WTC11 (cell line): ENCODE results near the gene RFNG. TPM values are rescaled to one million over a fixed set of nuclear protein-coding genes. Genes with fewer than 3 reads are reported as not detected.

ENCODE experiments used
- ATAC-seq: fragments of 200-7000 bp; cut with Tn5 transposase; 2 replicates; pipeline ENCODE4 v1.10.0; 2021; ENCODE audit warnings: mild to moderate bottlenecking, moderate library complexity
- CTCF ChIA-PET: fragments of 300-600 bp; sonication (Branson Sonifier 250); formaldehyde crosslinking; loops from one replicate; lab custom pipeline; 2021; ENCODE audit warnings: antibody characterized with exemption; lab: Charles Lee
- POLR2A ChIA-PET: fragments of 350-600 bp; sonication (Branson Sonifier 250); formaldehyde crosslinking; loops from one replicate; lab custom pipeline; 2021; ENCODE audit warnings: antibody characterized with exemption; lab: Charles Lee
- DNase-seq: peaks from one replicate; pipeline ENCODE4 v3.0.0; 2021; ENCODE audit warnings: low spot score
- H3K27ac Mint-ChIP-seq: 2 replicates; pipeline ENCODE4 v1.8.0; 2021; ENCODE audit warnings: mixed read lengths
- H3K27me3 Mint-ChIP-seq: 2 replicates; pipeline ENCODE4 v1.8.0; 2021; ENCODE audit warnings: low read depth, mild to moderate bottlenecking, moderate library complexity, mixed read lengths
- H3K36me3 Mint-ChIP-seq: 2 replicates; pipeline ENCODE4 v1.8.0; 2021; ENCODE audit warnings: mixed read lengths
- H3K4me1 Mint-ChIP-seq: 2 replicates; pipeline ENCODE4 v1.8.0; 2022; ENCODE audit warnings: mixed read lengths
- H3K4me3 Mint-ChIP-seq: 2 replicates; pipeline ENCODE4 v1.8.0; 2021; ENCODE audit warnings: mild to moderate bottlenecking, moderate library complexity, mixed read lengths
- H3K9me3 Mint-ChIP-seq: 2 replicates; pipeline ENCODE4 v1.8.0; 2021; ENCODE audit warnings: mixed read lengths
- CBFB ChIP-seq: sonication (generic); formaldehyde crosslinking; IDR thresholded peaks from 2 replicates; pipeline ENCODE4 v1.8.1; 2022; ENCODE audit warnings: mild to moderate bottlenecking, low read depth, missing genetic modification reagents
- FOXK1 ChIP-seq: sonication (generic); formaldehyde crosslinking; IDR thresholded peaks from 2 replicates; pipeline ENCODE4 v1.8.0; 2022; ENCODE audit warnings: mild to moderate bottlenecking, moderate library complexity, missing genetic modification reagents
- FOXP1 ChIP-seq: sonication (generic); formaldehyde crosslinking; IDR thresholded peaks from 2 replicates; pipeline ENCODE4 v1.8.0; 2022; ENCODE audit warnings: missing genetic modification reagents, mild to moderate bottlenecking, moderate library complexity, borderline replicate concordance
- KAT7 ChIP-seq: sonication (generic); formaldehyde crosslinking; IDR thresholded peaks from 2 replicates; pipeline ENCODE4 v1.8.1; 2023; ENCODE audit warnings: missing genetic modification reagents, mild to moderate bottlenecking, borderline replicate concordance
- OVOL2 ChIP-seq: fragments of 250-450 bp; sonication (Bioruptor Pico); IDR thresholded peaks from 2 replicates; pipeline ENCODE4 v1.9.0; 2021; ENCODE audit warnings: mild to moderate bottlenecking, borderline replicate concordance
- RORB ChIP-seq: fragments of 250-450 bp; sonication (Bioruptor Pico); IDR thresholded peaks from 2 replicates; pipeline ENCODE4 v1.9.0; 2021; ENCODE audit warnings: mild to moderate bottlenecking
- ZNF396 ChIP-seq: fragments of 250-450 bp; sonication (Bioruptor Pico); IDR thresholded peaks from 2 replicates; pipeline ENCODE4 v1.8.0; 2021; ENCODE audit warnings: mild to moderate bottlenecking, moderate library complexity, borderline replicate concordance
- total RNA-seq: library from RNA; stranded (reverse); gene quantifications from 3 replicates; pipeline ENCODE4 v1.2.3, GENCODE V29; 2021
- TF ChIP-seq, protein P1 (sequence below): fragments of 250-450 bp; sonication (Bioruptor Pico); IDR thresholded peaks from 2 replicates; pipeline ENCODE4 v1.8.0; 2021; ENCODE audit warnings: mild to moderate bottlenecking
- TF ChIP-seq, protein P2 (sequence below): sonication (generic); formaldehyde crosslinking; IDR thresholded peaks from 2 replicates; pipeline ENCODE4 v1.8.0; 2022; ENCODE audit warnings: mild to moderate bottlenecking, missing genetic modification reagents
- TF ChIP-seq, protein P3 (sequence below): sonication (generic); formaldehyde crosslinking; conservative IDR thresholded peaks from 2 replicates; pipeline ENCODE4 v1.8.1; 2023; ENCODE audit warnings: mild to moderate bottlenecking, low read depth, missing genetic modification reagents, moderate library complexity
- TF ChIP-seq, protein P4 (sequence below): sonication (generic); formaldehyde crosslinking; IDR thresholded peaks from 2 replicates; pipeline ENCODE4 v1.8.0; 2022; ENCODE audit warnings: mild to moderate bottlenecking, missing genetic modification reagents
- TF ChIP-seq, protein P5 (sequence below): sonication (generic); formaldehyde crosslinking; IDR thresholded peaks from 2 replicates; pipeline ENCODE4 v1.8.0; 2023; ENCODE audit warnings: missing genetic modification reagents
- TF ChIP-seq, protein P6 (sequence below): sonication (generic); formaldehyde crosslinking; IDR thresholded peaks from 2 replicates; pipeline ENCODE4 v1.8.1; 2023; ENCODE audit warnings: mild to moderate bottlenecking, missing genetic modification reagents, moderate library complexity
- TF ChIP-seq, protein P7 (sequence below): sonication (generic); formaldehyde crosslinking; IDR thresholded peaks from 2 replicates; pipeline ENCODE4 v1.8.1; 2022; ENCODE audit warnings: low read depth, missing genetic modification reagents, borderline replicate concordance
- TF ChIP-seq, protein P8 (sequence below): sonication (generic); formaldehyde crosslinking; IDR thresholded peaks from 2 replicates; pipeline ENCODE4 v1.8.0; 2023; ENCODE audit warnings: mild to moderate bottlenecking, missing genetic modification reagents
- TF ChIP-seq, protein P9 (sequence below): sonication (generic); formaldehyde crosslinking; IDR thresholded peaks from 2 replicates; pipeline ENCODE4 v1.8.0; 2022; ENCODE audit warnings: mild to moderate bottlenecking, missing genetic modification reagents
- TF ChIP-seq, protein P10 (sequence below): sonication (generic); formaldehyde crosslinking; IDR thresholded peaks from 2 replicates; pipeline ENCODE4 v1.8.1; 2022; ENCODE audit warnings: missing genetic modification reagents, borderline replicate concordance

RFNG gene
- total RNA-seq, 1 experiment from 2014 or later = 41.6 TPM

DNA sequence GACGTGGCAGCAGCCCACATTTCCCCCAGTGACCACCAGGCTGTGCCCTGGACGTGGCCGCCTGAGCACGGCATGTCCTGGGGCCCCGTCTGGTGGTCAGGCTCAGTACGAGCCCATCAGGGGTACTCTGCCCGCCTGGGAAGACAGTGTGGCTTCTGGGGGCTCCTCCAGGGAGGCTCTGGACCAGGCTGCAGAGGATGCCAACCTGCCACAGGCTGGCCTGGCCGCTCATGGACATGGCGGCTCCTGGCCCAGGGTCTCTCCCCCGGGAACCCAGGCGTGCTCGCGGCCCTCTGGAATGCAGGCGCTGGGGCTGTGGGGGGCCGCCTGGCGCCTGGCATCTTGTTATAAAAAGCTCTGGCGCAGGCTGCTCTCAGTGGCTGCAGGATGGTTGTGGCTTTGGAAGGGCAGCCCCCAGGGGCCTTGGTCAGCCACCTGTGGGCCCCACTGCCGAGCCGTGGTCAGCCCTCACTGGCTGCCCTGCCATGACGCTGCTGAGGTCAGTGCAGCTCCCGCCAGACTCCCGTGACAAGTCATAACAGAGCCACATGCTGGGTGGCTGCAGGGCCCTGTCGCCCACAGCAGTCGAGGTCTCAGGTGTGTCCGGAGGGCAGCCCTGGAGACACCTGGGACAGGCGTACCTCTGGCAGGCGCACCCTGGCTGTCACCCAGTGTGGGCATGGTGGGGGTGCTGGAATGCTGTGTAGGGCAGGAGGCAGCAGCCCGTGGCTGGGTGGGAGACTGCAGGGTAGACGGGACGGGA lies 43.9 kb downstream of the RFNG start:
- POLR2A ChIA-PET = no interaction called here
- H3K27me3 Mint-ChIP-seq = no peaks in the 10 kb centered on the region
- no peak for TF ChIP-seq ZNF396 (CRISPR knock-in tag)
- no peak for TF ChIP-seq FOXK1
- TF ChIP-seq, protein P1, sequence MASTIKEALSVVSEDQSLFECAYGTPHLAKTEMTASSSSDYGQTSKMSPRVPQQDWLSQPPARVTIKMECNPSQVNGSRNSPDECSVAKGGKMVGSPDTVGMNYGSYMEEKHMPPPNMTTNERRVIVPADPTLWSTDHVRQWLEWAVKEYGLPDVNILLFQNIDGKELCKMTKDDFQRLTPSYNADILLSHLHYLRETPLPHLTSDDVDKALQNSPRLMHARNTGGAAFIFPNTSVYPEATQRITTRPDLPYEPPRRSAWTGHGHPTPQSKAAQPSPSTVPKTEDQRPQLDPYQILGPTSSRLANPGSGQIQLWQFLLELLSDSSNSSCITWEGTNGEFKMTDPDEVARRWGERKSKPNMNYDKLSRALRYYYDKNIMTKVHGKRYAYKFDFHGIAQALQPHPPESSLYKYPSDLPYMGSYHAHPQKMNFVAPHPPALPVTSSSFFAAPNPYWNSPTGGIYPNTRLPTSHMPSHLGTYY (CRISPR knock-in tag) = no peak
- TF ChIP-seq, protein P2, sequence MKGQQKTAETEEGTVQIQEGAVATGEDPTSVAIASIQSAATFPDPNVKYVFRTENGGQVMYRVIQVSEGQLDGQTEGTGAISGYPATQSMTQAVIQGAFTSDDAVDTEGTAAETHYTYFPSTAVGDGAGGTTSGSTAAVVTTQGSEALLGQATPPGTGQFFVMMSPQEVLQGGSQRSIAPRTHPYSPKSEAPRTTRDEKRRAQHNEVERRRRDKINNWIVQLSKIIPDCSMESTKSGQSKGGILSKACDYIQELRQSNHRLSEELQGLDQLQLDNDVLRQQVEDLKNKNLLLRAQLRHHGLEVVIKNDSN (CRISPR knock-in tag) = no peak
- no peak for TF ChIP-seq CBFB (CRISPR knock-in tag)
- TF ChIP-seq, protein P3, sequence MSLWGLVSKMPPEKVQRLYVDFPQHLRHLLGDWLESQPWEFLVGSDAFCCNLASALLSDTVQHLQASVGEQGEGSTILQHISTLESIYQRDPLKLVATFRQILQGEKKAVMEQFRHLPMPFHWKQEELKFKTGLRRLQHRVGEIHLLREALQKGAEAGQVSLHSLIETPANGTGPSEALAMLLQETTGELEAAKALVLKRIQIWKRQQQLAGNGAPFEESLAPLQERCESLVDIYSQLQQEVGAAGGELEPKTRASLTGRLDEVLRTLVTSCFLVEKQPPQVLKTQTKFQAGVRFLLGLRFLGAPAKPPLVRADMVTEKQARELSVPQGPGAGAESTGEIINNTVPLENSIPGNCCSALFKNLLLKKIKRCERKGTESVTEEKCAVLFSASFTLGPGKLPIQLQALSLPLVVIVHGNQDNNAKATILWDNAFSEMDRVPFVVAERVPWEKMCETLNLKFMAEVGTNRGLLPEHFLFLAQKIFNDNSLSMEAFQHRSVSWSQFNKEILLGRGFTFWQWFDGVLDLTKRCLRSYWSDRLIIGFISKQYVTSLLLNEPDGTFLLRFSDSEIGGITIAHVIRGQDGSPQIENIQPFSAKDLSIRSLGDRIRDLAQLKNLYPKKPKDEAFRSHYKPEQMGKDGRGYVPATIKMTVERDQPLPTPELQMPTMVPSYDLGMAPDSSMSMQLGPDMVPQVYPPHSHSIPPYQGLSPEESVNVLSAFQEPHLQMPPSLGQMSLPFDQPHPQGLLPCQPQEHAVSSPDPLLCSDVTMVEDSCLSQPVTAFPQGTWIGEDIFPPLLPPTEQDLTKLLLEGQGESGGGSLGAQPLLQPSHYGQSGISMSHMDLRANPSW (CRISPR knock-in tag) = no peak
- TF ChIP-seq, protein P4, sequence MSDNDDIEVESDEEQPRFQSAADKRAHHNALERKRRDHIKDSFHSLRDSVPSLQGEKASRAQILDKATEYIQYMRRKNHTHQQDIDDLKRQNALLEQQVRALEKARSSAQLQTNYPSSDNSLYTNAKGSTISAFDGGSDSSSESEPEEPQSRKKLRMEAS (CRISPR knock-in tag) = no peak
- TF ChIP-seq, protein P5, sequence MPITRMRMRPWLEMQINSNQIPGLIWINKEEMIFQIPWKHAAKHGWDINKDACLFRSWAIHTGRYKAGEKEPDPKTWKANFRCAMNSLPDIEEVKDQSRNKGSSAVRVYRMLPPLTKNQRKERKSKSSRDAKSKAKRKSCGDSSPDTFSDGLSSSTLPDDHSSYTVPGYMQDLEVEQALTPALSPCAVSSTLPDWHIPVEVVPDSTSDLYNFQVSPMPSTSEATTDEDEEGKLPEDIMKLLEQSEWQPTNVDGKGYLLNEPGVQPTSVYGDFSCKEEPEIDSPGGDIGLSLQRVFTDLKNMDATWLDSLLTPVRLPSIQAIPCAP (CRISPR knock-in tag) = no peak
- TF ChIP-seq OVOL2 (CRISPR knock-in tag) = no peak
- TF ChIP-seq KAT7 (CRISPR knock-in tag) = no peak
- no peak for TF ChIP-seq FOXP1 (CRISPR knock-in tag)
- TF ChIP-seq, protein P6, sequence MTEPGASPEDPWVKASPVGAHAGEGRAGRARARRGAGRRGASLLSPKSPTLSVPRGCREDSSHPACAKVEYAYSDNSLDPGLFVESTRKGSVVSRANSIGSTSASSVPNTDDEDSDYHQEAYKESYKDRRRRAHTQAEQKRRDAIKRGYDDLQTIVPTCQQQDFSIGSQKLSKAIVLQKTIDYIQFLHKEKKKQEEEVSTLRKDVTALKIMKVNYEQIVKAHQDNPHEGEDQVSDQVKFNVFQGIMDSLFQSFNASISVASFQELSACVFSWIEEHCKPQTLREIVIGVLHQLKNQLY (CRISPR knock-in tag) = no peak
- TF ChIP-seq, protein P7, sequence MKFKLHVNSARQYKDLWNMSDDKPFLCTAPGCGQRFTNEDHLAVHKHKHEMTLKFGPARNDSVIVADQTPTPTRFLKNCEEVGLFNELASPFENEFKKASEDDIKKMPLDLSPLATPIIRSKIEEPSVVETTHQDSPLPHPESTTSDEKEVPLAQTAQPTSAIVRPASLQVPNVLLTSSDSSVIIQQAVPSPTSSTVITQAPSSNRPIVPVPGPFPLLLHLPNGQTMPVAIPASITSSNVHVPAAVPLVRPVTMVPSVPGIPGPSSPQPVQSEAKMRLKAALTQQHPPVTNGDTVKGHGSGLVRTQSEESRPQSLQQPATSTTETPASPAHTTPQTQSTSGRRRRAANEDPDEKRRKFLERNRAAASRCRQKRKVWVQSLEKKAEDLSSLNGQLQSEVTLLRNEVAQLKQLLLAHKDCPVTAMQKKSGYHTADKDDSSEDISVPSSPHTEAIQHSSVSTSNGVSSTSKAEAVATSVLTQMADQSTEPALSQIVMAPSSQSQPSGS (CRISPR knock-in tag) = no peak
- TF ChIP-seq, protein P8, sequence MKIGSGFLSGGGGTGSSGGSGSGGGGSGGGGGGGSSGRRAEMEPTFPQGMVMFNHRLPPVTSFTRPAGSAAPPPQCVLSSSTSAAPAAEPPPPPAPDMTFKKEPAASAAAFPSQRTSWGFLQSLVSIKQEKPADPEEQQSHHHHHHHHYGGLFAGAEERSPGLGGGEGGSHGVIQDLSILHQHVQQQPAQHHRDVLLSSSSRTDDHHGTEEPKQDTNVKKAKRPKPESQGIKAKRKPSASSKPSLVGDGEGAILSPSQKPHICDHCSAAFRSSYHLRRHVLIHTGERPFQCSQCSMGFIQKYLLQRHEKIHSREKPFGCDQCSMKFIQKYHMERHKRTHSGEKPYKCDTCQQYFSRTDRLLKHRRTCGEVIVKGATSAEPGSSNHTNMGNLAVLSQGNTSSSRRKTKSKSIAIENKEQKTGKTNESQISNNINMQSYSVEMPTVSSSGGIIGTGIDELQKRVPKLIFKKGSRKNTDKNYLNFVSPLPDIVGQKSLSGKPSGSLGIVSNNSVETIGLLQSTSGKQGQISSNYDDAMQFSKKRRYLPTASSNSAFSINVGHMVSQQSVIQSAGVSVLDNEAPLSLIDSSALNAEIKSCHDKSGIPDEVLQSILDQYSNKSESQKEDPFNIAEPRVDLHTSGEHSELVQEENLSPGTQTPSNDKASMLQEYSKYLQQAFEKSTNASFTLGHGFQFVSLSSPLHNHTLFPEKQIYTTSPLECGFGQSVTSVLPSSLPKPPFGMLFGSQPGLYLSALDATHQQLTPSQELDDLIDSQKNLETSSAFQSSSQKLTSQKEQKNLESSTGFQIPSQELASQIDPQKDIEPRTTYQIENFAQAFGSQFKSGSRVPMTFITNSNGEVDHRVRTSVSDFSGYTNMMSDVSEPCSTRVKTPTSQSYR (CRISPR knock-in tag) = no peak
- TF ChIP-seq, protein P9, sequence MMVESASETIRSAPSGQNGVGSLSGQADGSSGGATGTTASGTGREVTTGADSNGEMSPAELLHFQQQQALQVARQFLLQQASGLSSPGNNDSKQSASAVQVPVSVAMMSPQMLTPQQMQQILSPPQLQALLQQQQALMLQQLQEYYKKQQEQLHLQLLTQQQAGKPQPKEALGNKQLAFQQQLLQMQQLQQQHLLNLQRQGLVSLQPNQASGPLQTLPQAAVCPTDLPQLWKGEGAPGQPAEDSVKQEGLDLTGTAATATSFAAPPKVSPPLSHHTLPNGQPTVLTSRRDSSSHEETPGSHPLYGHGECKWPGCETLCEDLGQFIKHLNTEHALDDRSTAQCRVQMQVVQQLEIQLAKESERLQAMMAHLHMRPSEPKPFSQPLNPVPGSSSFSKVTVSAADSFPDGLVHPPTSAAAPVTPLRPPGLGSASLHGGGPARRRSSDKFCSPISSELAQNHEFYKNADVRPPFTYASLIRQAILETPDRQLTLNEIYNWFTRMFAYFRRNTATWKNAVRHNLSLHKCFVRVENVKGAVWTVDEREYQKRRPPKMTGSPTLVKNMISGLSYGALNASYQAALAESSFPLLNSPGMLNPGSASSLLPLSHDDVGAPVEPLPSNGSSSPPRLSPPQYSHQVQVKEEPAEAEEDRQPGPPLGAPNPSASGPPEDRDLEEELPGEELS (CRISPR knock-in tag) = no peak
- TF ChIP-seq, protein P10, sequence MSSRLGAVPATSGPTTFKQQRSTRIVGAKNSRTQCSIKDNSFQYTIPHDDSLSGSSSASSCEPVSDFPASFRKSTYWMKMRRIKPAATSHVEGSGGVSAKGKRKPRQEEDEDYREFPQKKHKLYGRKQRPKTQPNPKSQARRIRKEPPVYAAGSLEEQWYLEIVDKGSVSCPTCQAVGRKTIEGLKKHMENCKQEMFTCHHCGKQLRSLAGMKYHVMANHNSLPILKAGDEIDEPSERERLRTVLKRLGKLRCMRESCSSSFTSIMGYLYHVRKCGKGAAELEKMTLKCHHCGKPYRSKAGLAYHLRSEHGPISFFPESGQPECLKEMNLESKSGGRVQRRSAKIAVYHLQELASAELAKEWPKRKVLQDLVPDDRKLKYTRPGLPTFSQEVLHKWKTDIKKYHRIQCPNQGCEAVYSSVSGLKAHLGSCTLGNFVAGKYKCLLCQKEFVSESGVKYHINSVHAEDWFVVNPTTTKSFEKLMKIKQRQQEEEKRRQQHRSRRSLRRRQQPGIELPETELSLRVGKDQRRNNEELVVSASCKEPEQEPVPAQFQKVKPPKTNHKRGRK (CRISPR knock-in tag) = no peak
- no peak for TF ChIP-seq RORB (CRISPR knock-in tag)
- DNase-seq (no peak), ATAC-seq (no peak)
- H3K36me3 Mint-ChIP-seq = no peaks in the 10 kb centered on the region
- CTCF ChIA-PET = interaction anchor here (3.0 kb wide), 1 partner anchor 13 kb away, joined by 16 read pairs; no protein-coding TSS in a partner anchor
- H3K4me1 Mint-ChIP-seq = no peaks in the 10 kb centered on the region
- H3K9me3 Mint-ChIP-seq = no peaks in the 10 kb centered on the region
- H3K4me3 Mint-ChIP-seq = no peak overlapping the region
- 0 out of 2 replicates have a peak overlapping the region, but pooled peaks have one; percentile 27 for H3K27ac Mint-ChIP-seq
